Brain microvascular endothelial cell (primary cell): ENCODE measurements around the gene PADI1.
A peak's percentile ranks its signal among the peaks of the same experiment; 100 is the strongest.

Experiments used
- DNase-seq: peaks from one replicate; pipeline ENCODE4 v3.0.0-alpha.2; 2020
- H3K27ac ChIP-seq: fragments of 250-450 bp; sonication (Bioruptor Pico); 2 replicates; pipeline ENCODE4 v1.5.1; 2020; ENCODE audit warnings: mild to moderate bottlenecking, moderate library complexity
- H3K27me3 ChIP-seq: fragments of 250-450 bp; sonication (Bioruptor Pico); replicated peaks from 2 replicates; pipeline ENCODE4 v1.5.1; 2020; ENCODE audit warnings: mild to moderate bottlenecking
- H3K36me3 ChIP-seq: fragments of 250-450 bp; sonication (Bioruptor Pico); replicated peaks from 2 replicates; pipeline ENCODE4 v1.5.1; 2020; ENCODE audit warnings: mild to moderate bottlenecking
- H3K4me3 ChIP-seq: 2 replicates; pipeline ENCODE4 v1.5.1; 2011; ENCODE audit warnings: low read depth, mild to moderate bottlenecking, control low read depth, low read length, moderate library complexity
- CTCF ChIP-seq: IDR thresholded peaks from 2 replicates; pipeline ENCODE4 v1.5.1; 2011; ENCODE audit warnings: low read depth, mild to moderate bottlenecking, moderate library complexity, low read length, control low read depth, inconsistent platforms; ENCODE audit errors: missing control alignments
- in situ Hi-C: cut with HindIII; loops from 2 replicates; pipeline ENCODE4 v1.10.0; 2017; ENCODE audit warnings: low sequenced_read_pairs, low pct_ligation_motif_present

PADI1 gene

DNA sequence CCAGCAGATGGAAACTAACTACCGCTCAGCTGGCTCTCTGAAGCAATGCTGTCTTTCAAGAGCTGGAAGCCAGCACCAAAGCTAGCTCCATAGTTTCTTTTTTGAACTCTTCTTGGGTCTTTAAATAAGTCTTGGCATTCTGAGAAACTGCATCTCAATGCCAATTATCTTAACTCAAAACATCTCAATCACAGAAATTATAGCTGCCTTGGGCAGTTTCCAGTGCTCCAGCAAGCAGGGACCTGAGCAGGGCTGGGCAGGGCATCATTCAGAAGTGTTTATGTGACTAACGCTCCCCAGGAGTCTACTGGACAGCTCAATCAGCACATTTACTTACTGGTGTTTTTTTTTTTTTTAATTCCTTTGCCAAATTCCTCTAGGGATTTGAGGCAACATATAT, 84.8 kb downstream of the PADI1 start:
- TF ChIP-seq CTCF: no peak

GRCh38 chr1:17290553-17290952, 85.6 kb downstream of the PADI1 start:
- DNase-seq: no peak
- no peak for TF ChIP-seq CTCF
- no peak overlapping the region for H3K27ac ChIP-seq
- in situ Hi-C loops: no loop called here
- H3K36me3 ChIP-seq: no peaks in the 10 kb centered on the region
- H3K4me3 ChIP-seq: no peak overlapping the region
- no peaks in the 10 kb centered on the region for H3K27me3 ChIP-seq

More for the DNA sequence above, 84.8 kb downstream of the PADI1 start:
- in situ Hi-C loops: no loop called here
- Histone ChIP-seq H3K27ac (no peak overlapping the region), H3K27me3 (peaks cover 3% of the 10 kb centered on the region), H3K36me3 (no peaks in the 10 kb centered on the region), H3K4me3 (no peak overlapping the region)
- DNase-seq: peak; percentile 23

DNA sequence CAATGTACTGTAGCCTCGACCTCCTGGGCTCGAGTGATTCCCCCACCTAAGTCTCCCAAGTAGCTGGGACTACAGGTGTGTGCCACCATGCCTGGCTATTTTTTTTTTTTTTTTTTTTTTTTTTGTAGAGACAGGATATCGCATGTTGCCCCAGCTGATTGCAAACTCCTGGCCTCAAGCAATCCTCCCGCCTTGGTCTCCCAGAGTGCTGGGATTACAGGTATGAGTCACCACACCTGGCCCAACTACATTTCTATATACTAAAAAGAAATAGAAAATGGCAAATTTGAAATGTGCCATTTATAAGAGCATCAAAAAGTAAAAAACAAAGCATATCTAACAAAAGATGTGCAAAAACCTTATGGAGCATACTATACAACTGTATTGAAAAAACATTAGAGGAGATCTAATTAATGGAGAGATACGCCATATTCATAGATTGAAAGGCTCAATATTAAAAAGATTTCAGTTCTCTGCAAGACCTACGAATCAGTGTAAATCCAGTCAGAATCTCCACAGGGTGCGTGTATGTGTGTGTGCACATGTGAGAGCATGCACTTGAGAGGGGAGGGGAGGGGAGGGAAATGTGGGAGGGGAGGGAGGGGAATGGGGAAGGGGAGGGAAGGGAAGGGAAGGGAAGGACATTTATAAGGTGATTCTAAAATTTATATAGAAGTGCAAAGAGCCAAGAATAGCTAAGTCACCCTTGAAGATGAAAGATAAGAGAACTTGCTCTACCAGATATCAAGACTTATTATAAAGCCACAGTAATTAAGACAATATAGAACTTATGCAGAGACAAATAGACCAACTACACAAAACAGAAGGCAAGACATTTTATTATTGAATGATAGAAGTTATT, 87.6 kb downstream of the PADI1 start:
- in situ Hi-C loops: no loop called here
- no peak for TF ChIP-seq CTCF
- H3K27me3 ChIP-seq: no peaks in the 10 kb centered on the region
- no peaks in the 10 kb centered on the region for H3K36me3 ChIP-seq
- no peak overlapping the region for H3K4me3 ChIP-seq
- no peak for DNase-seq
- H3K27ac ChIP-seq: no peak overlapping the region

- in situ Hi-C loops: no loop called here
- no peaks in the 10 kb centered on the region for H3K36me3 ChIP-seq
- no peak overlapping the region for H3K4me3 ChIP-seq
- no peak overlapping the region for H3K27ac ChIP-seq
- H3K27me3 ChIP-seq: no peaks in the 10 kb centered on the region
- no peak for DNase-seq
- no peak for TF ChIP-seq CTCF
These were observed 88.9 kb downstream of the PADI1 start for GRCh38 chr1:17293681-17294425.

- H3K4me3 ChIP-seq: no peak overlapping the region
- no peaks in the 10 kb centered on the region for H3K36me3 ChIP-seq
- in situ Hi-C loops: no loop called here
- H3K27ac ChIP-seq: no peak overlapping the region
- DNase-seq: no peak
- TF ChIP-seq CTCF: no peak
- no peaks in the 10 kb centered on the region for H3K27me3 ChIP-seq
These were observed 90.4 kb downstream of the PADI1 start for GRCh38 chr1:17295292-17295691.
